Embryonic facial prominence (tissue), 1 donor: ENCODE measurements around the gene FGFBP2.

Experiments
- DNase-seq: peaks from one replicate; pipeline ENCODE4 v3.0.0-alpha.2; 2016; ENCODE audit errors: extremely low spot score

The FGFBP2 gene, protein sequence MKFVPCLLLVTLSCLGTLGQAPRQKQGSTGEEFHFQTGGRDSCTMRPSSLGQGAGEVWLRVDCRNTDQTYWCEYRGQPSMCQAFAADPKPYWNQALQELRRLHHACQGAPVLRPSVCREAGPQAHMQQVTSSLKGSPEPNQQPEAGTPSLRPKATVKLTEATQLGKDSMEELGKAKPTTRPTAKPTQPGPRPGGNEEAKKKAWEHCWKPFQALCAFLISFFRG

DNA sequence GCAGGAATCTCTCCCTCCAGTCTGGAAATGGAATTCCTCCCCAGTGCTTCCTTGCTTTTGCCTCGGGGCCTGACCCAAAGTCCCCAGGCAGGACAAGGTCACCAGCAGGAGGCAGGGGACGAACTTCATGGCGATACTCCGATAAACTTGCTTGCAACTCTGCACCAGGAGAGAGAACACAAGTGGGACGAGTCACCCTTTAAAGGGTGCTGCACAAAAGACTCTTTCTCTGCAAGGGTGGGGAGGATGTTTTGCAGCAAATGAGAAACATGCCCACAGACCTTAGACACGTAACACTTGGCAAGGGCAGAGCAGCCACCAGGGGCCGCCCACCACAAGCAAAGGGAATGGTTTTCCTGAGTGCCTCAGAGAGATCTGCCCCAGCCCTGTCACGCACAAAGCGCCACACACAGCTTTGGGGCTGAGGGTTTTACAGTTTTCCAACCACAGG lies at the start of gene FGFBP2:
TSS of gene FGFBP2 (minus strand) at position 175 of the 451 bp plus-strand sequence. CDS start at position 129, 46 bp downstream.
- DNase-seq: no peak

DNA sequence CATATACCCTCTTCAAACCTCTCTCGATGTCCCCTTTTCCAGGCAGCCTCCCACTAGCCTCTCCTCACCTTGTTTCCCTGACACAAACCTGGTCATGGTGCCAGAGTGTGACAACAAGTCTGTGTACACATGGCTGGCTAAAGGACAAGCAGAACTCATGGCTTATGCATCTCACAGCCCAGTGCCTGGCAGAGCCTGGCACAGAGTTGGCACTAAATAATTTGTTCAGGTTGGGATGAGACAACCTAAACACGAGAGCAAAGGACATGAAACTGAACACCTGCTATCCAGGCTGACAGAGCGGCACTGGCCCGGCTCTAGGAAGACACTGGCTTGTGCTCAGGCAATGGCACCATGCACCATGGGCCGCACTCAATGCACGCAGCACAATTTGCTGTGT lies 48.2 kb upstream of the FGFBP2 start:
- DNase-seq: no peak

DNA sequence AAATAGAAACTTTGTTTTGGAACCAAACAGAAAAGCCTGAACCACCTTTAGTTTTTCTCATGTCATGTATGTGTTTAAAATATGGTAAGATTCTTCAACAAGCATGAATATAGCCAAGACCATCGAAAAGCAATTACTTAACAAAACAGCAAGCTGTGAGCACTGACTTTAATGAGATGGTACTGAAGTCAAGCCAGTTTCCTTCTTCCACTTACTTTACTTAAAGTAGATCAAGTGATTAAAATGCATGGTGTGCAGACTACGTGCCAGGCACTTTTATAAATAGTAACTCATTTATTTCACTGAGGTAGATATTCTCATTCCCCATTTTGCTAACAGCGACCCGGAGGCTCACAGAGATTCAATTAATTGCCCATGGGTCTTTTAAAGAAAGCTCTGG lies 46.2 kb upstream of the FGFBP2 start:
- DNase-seq: no peak

DNA sequence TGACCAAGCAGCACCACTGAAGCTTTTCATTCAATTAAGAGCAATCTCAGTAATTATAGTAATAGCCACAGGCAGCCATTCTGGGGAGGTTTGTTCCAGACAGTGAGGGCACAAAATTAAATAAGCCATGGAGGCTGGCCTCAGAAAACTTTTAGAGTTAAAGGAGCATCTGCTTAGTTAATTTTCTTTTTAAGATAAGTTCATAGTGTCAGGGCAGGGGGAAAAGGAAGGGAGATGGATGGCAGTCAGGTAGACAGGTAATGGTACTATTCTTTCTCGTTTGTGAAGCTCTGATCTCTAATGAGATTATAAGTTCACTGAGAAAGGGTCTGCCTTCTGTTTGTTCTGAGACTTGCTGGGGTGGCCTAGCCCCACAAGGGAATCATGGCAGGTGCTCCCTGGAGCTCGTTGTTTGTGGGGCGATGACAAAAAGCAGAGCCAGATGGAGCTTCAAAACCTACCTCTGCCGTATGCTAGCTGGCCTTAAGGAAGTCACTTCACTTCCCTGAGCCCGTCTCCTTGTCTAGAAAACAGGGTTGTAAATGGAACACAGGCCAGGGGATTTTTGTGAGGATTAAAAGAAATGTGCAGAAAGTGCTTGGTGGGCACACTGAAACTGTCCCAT lies 44.6 kb upstream of the FGFBP2 start:
- no peak for DNase-seq

DNA sequence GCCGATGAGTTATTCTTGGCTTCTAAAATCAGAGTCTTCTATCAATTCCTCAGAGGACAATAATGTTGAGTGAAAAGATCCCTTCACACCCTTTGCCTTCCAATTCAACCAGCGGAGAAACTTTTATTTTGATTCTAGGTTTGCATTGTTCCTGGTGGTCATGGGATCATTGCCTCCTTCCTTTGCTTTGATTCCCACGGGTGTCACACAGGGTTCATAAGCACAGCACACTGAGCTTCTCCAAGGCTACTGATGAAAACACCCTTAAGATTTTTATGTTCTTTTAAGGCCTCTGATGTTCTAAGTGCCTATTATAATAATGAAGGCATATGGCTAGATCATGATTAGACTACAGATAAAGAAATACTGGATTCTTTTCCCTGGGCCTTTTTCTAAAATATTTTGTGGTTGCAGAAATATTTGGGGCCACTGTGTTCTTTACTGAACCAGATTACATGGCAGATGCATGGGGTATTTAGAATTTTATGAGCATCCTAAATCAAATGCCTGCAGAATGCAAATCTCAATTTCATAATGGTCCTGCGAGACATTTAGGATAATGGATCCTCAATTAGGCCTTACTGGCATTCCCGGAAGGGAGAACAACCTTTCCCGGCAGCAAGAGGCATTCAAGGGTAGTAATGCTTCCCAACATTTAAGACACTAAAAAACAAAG lies 43.9 kb upstream of the FGFBP2 start:
- no peak for DNase-seq

DNA sequence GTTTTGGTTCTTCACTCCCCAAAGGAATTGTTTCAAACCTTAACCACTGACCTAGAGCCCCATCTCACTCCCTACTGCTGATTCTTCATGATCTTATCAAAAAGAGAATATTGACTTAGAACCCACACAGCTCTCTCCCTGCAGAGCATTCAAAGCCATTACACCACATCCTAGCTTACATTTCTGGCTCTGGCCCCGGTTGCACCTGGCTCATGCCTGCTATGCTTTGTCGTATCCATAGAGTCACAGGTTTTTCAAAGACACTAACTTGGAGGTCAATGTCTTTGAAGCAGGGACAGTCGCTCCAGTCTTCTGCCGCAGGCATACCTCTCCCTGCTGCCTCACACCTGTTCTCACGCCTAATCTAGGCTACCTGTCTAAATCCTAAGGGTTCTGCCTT lies 42.7 kb upstream of the FGFBP2 start:
- no peak for DNase-seq

DNA sequence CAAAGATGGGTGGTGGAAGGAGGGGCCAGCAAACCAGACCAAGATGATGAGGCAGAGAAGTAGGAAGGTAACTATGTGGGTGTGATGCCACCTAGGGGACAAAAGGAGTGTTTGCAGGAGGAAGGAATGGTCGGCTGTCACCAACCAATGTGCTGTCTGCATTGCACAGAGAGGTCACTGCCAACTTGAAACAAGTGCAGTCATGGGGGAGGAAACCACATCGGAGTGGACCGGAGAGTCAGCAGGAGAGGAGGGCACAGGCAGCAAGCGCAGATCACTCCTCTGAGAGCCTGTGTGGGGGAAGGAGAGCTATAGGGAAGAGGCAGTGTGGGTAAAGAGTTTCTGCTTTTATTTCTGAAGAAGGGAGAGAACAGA lies 38.5 kb upstream of the FGFBP2 start:
- DNase-seq: peak; percentile 75

DNA sequence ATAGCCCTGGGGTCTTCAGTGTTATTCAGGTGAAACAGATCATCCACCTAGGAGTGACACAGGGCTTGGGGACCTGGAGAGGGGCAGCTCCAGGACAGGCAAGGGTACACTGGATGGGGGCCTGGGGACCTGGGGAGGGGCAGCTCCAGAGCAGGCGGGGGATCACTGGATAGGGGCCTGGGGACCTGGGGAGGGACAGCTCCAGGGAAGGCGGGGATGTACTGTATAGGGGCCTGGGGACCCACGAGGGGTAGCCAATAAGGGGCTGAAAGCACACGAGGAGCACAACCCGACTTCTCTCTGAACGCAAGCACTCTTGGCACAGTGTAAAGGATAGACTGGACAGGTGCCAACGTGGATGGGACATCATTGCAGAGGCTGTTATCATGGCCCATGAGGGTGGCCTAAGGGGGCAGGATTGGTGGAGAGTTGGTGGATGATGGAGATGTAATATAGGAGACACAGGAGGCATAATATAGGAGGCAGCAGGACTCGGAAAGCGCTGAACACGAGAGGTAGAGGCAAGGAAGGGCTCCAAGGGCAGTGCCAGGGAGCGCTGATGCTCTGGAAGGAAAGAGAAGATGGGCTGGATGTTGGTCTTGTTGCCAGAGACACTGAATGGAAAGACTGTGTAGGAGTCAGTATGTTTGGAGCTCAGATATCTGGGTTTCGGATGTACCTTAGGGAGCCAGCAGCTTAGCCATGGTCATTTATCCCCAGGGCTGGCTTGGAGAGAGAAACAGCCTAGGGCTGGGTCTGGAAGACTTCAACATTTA lies 37.9 kb upstream of the FGFBP2 start:
- DNase-seq: no peak

DNA sequence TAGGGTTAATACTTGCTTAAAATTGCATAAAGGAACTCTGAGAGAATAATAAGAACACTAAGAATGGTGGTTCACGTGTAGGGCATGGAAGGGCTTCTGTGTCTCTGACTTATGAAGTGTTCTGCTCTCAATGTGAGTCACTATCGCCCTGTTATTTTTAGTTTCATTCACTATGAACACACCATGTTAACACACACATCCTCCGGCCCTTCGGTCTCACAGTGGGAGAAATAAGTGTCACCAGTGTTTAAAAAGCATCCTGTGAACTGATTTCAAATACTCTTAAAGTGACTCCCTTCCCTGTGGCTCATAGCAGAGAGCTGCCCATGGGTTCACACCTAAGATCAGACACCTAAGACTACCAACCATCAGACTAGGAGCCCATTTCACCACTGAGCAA lies 33.8 kb upstream of the FGFBP2 start:
- no peak for DNase-seq

DNA sequence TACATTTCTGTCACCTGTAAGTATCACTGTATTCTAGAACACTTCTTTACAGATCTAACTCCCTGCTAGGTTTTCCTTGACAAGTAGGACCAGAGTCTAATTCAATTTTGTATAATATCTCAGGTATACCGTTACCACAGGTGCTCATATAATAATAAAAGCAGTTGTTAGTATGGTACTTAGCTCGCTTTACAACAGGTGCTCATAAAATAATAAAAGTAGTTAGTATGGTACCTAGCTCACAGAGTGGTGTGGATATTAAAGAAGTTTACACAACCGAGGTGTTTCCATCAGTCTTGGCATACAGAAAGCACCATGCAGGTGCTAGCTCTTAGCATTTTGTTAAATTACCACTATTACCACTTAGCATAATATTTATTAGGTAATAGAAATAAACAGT lies 32.9 kb upstream of the FGFBP2 start:
- DNase-seq: no peak

DNA sequence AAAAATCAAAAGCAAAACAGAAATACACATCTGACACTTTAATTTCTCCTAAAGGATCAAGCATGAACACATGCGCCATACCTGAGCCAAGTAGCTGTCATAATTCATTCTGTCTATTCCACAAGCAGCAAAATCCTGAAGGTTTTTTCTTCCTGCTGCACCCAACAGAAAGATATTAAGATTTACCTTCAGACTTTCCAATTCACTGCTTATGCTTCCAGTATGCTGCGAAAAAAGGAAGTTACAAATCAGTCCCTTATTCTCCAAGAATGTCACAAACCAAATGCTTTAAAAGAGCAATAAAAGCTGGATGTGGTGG lies 29.2 kb upstream of the FGFBP2 start:
- no peak for DNase-seq

DNA sequence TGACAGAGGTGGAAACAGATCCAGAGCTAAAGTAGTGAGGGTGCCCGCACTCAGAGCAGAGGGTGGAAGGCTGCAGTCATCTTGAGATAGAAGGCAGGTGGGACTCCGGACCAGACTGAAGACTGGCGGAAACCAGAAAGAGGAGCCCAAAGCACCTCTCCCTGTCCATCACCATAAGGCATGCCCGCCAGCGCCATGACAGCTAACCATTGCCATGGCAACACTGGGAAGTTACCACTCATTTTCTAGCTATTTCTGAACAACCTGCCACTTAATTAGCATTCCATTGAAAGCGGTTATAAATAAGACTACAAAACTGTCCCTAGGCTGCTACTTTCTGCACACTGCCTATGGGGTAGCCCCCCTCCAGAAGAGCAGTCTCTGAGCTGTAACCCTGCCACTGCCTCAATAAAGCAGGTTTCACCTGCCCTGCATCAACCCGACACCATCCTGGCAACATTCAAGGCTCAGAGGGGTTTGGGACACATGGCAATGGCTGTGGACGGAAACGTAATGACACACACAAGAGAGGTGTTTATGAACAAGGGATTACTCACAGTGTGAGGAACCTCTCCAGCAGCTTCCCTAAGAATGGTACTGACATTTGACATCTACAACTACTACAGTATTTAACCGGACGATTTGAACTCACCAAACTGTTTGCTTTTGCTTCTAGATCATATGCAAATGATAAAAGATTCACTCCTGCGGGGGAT lies 27.8 kb upstream of the FGFBP2 start:
- no peak for DNase-seq

DNA sequence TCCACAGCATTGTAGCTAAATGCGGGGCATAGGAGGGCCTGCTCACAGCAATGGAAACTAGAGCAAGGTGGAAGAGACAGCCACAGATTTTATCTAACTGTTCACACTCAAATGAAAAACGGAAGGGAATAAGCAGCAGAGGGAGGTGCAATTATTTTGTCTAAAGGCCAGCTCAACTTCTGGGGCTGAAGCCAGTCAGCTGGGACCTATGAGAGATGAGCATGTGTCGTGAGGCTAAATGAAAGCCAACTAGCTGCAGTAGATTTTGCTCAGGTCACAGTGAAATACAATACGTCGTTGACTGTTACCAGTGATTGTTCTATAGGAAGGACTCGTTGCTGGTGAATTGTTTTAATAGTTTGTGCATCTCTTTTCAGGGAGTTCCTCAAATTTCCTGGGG lies 26.4 kb upstream of the FGFBP2 start:
- DNase-seq: no peak

DNA sequence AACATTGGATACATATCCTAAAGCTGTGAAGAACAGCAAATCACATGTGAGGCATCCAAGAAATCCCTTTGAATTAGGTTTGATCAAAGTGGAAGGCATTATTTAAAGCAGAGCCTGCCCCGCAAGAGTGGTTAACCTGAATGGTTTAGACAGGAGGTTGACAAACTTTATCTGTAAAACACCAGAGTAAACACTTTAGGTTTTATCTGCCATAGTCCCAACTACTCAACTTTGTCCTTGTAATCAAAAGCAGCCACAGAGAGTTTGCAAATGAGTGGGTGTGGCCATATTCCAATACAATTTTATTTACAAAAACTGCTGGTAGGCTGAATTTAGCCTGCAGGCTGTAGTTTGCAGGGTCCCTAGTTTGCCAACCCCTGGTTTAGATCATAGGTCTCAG lies 25.2 kb upstream of the FGFBP2 start:
- DNase-seq: no peak

DNA sequence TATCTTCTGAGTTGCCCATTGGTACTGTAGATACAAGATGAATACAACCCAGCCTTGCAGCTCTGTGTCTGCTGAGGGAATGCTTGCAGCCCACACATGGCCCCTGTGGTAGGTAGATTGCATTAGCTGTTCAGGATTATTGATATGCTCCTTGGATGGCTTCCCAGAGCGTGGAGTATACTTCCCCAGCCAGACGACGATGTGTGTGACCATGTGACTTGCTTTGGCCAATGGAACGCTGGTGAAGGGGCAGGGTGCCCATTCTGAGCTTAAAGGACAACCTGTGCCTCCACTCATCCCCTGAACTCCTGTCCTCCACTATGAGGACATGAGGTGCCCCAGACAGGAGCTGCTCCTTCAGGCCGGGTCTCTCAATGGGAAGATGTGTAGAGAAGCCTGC lies 23.9 kb upstream of the FGFBP2 start:
- no peak for DNase-seq

DNA sequence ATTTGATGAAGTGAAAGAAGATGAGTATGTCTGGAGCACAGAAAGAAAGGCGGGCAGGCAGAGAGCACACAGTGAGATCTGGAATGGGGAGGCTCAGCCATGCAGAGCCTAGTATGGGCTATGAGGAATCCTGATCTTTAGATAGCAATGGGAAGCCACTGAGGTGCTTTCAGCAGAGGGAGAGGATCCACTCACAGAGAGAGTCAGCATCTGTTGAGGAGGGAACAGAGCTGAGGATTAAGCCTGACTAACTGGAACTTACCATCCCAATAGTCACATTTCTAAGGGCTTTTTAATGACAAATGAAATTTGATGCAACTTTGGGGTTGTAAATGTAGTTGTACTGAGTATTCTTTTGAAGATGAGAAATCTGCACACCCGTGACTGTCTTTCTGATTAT lies 20.6 kb upstream of the FGFBP2 start:
- no peak for DNase-seq

DNA sequence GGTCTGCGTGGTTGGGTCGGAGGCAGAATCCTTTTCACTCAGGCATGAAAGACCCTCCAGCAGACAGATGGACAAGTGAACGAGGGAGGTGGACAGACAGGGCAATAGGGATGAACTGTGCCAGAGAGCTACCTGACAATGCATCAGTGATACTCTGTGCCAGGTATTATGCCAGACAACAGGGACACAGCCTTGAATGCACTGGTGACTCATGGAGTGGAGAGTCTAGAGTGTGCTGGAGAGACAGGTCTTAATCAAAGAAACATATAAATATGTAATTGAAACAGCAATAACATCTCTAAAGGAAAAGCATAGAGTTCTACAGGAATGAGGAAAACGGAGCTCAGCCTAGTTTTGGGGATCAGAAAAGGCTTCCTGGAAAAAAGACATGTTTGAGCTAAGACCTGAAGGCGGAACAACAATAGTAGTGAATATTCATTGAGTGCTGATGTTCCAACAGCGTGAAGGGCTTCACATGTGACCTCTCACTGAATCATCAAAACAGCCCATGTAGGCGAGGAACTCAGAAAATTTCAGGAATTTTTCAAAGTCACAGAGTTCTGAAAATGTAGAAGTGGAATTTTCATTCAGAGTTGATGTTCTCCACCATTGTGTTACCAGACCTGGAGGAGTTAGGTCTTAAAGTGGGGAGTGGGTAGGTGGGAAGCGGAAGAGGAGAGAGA lies 20.0 kb upstream of the FGFBP2 start:
- no peak for DNase-seq

DNA sequence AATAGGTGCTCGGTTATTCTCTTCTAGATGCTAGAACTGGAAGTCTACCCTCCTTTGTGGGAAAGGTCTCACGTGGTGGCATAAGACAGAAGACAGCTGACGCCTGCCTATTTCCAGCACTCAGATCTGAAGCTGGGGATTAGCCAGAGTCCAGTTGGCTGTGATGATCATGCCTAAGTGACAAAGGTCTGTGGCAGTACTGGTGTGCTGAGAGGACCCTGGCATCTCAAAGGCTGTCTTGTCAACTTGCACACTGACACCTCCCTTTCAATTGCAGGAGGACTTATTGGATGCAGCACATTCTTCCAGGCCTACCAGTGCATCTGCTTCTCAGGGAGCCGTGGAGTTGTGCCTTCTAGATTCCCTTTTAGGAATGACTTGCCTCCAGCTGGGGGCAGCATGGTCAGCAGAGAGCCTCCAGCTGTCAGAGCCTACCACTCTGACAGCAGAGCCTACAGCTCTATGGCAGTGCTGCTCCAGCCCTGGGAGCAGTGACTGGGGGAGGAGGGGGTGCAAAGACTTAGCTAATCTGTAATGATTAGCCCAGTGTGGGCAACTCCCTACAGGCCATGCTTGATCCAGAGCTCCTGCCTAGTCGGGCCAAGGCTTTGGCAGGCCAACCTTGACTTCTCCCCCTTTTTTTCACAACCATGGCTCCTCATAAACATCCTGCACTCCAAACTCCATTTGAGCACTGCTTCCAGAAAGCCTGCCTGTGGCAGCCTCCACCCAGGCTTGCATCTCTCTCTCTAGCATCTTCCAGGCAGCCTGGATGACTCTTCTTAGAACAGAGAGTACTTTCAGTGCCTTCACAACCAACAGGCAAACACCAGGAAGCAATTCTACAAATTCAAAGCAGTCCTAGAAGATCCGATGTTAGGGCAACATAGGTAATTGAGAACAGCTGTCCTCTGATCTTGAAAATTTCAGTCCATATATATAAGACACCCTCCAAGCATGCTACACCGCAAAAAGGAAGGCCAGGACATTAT lies 13.8 kb upstream of the FGFBP2 start:
- peak; percentile 12 for DNase-seq

DNA sequence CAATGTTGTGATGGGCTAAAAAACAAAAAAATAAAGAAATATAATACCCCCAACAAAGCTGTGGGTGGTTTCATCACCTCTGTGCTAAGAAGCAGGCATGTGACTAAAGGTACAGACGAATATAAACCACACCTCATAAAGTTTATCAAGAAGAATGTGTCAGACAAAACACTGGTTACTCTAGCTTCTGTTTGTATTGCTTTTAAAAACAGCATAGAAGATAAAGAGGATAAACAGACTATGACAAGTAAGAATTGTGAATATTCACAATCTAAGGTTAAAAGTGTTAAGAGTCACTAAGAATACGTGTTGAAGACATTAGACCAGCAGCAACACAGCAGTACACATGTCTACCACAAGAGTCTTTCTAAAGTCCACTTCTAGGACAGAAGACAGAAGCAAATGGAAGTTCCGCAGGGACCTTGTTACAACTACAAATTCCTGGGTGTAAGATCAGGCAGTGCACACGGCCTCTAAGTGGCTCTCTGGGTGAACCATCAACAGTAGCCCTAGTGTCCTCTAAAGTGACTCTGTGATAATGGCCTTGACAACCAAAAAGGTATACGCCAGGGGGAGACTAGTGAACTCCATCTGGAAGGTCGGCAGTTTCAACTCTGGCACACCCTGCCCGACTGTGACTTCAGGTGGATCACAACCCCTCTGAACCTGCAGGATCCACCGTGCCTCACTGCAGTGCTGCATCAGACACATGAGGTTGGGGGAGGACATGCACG lies 8.3 kb upstream of the FGFBP2 start:
- DNase-seq: no peak
